Right renal cortex interstitium (tissue), 3 donors: ENCODE data around the gene ZDHHC12. TPM values are rescaled to one million over a fixed set of nuclear protein-coding genes. Genes with fewer than 3 reads are reported as not detected.
"Not testable (repeated sequence)": the region's sequence is repeated elsewhere in the genome, so short reads cannot be mapped to it uniquely, and the experiment has no call there.

ENCODE experiments used
- DNase-seq, 3 donors: peaks; one replicate each; pipeline ENCODE4 v3.0.0-alpha.2; 2013; ENCODE audit warnings: low read depth in 3 of 3, low spot score in 2 of 3
- polyA plus RNA-seq, 3 donors: library from polyadenylated mRNA; unstranded; fragments of 120-200 nt; gene quantifications; one replicate each; pipeline ENCODE4 v1.2.1, GENCODE V29; 2013; ENCODE audit not compliant: insufficient read length in 3 of 3

ZDHHC12 gene
- polyA plus RNA-seq, 3 donors = 14.4 to 19.5 (median 17.0) TPM

DNA sequence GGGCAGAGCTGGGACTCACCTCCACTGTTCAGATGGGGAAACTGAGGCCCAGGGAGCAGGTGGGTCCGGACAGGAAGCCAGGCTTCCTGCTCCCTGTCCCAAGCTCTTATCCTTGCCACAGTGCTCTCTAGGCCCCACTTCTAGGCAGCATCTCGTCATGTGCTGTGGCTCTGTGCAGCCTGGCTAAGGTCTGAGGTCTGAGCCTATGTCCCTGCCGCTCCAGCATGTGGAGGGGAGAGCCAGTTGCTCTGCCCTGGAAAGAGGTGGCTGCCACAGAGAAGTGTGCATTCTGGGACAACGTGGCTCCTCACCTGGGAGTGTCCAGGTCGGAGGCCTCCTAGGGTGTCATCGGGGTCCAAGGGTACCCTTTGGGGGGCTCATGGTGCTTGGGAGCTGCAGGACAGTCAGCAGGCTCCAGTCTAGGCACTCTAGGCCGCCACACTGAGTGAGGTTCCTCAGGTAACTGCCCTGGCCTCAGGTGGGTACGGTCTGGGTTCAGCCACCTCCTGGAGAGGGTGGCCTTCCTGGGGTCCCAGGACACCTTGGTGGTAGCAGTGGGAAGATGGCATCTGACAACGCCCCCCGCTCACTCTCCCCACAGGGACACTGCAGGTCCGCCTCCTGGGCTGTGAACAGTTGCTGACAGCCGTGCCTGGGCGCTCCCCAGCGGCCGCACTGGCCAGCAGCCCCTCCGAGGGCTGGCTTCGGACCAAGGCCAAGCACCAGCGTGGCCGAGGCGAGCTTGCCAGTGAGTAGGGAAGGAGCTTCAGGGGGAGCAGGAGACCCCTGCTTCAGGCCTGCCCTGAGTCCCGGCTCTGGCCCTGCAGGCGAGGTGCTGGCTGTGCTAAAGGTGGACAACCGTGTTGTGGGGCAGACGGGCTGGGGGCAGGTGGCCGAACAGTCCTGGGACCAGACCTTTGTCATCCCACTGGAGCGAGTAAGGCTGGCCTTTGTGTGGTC is 11.2 kb downstream of the ZDHHC12 start:
- no peak for DNase-seq

GRCh38 chr9:128707446-128707845 is 16.5 kb downstream of the ZDHHC12 start:
- no peak for DNase-seq

DNA sequence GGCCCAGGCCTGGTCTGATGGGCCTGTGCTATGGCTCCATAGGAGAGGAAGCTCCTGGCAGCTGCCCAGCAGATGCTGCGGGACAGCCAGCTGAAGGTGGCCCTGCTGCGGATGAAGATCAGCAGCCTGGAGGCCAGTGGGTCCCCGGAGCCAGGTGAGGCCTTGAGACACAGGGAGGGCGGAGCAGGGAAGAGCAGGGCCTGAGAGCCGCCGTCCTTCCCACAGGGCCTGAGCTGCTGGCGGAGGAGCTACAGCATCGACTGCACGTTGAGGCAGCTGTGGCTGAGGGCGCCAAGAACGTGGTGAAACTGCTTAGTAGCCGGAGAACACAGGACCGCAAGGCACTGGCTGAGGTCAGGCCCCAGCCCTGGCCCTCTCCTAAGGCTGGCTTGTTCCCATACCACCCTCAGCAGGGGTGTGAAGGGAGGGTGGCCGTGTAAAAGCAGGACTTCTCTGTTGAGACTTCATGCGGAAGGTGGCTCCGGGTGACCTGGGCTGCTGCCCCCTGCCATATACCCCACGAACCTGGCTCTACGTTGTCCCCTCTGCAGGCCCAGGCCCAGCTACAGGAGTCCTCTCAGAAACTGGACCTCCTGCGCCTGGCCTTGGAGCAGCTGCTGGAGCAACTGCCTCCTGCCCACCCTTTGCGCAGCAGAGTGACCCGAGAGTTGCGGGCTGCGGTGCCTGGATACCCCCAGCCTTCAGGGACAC is 17.1 kb downstream of the ZDHHC12 start:
- no peak for DNase-seq

GRCh38 chr9:128706045-128706444 is 17.9 kb downstream of the ZDHHC12 start:
- no peak for DNase-seq

GRCh38 chr9:128705051-128705965 is 18.6 kb downstream of the ZDHHC12 start:
- no peak for DNase-seq

GRCh38 chr9:128704356-128704670 is 19.6 kb downstream of the ZDHHC12 start:
- no peak for DNase-seq

- DNase-seq = no peak
Observed at GRCh38 chr9:128703616-128704355, 20.1 kb downstream of the ZDHHC12 start.

- DNase-seq = no peak
Observed at GRCh38 chr9:128702949-128703615, 20.8 kb downstream of the ZDHHC12 start.

DNA sequence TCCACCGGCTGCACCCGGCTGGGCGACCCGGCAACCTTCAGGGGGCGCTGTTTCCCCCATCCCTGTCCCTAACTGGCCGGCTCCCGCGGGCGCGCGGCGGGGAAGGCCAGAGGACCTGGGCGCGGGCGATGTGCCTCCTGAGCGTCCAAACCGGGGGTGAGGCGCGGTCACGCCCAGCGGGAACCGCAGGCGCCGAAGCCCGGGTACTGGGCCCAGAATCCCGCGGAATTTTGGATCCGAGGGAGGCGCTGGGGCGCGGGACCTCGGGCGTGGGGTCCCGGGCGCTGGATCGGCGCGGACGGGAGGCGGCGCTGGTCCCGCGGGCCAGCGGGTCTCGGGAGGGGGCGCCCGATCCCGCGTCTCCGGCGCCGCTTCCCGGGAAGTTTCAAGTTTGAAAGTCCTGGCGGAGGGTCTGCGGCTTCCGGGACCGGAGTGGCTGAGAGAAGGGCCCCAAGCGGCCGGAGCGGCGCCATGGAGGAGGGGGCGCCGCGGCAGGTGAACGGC is 21.4 kb downstream of the ZDHHC12 start, which contains the start of gene PKN3:
TSS of gene PKN3 (plus strand) at position 59 of the 504 bp plus-strand sequence. CDS start at position 472, 413 bp downstream.
- DNase-seq = peak in 1 of 3 donors; percentile 81

DNA sequence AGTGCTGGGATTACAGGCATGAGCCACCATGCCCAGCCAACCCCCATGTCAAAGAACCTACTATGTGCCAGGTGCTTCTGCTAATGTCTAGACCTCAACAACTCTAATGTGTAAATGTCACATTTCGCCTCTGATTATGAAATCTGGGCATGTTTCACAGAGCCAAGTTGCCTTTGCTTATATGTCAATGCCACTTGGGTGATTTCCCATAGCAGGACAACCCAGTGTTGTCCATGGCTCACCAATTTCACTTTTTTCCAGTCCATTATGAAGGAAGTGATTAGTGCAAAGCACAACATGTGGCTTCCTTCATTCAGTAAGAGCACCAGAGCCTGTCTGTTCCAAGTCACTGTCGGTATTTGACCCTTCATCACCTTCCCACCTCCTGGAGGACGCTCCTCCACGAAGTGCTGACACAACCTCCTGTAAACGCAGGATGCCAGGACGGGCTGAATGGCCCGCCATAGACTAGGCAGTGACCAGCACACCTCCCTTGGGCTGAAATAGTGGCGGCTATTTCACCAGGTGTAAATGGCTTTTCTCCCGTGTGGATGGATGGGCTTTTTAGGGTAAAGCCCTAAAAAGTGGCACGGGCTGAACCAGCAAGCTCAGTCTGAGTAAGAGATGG is 22.6 kb downstream of the ZDHHC12 start:
- no peak for DNase-seq

- not testable (repeated sequence) for DNase-seq
Observed at GRCh38 chr9:128699096-128699795, 24.7 kb downstream of the ZDHHC12 start.

DNA sequence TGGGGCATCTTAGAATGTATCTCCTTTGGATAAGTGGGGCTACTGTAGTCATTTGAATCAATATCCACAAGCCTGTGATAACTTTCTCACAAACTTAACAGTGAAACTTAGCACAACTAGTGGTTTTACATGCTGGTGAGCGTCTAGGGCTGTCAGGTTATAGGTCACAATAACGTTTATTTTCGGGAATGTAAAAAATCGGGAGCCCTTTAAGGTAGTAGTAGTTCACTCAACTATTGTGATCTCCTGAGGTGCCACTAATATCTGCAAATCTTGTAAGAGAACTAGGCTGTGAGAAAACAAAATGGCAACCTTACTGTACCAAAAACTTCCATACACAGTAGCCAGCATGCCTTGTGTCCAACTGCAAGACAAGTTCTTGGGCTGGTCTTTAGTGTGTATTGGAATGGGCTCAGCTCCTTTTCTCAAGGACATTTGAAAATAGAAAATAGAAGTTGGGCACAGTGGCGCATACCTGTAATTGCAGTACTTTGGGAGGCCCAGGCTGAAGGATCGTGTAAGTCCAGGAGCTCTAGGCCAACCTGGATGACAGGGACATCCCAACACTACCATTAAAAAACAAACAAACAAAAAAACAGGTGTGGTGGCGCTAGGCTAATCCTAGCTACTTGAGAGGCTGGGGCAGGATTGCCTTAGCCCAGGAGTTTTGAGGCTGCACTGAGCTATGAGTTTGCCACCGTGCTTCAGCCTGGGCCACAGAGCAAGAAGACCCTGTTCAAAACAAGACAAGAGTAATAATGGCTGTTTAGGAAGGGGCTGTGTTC is 26.8 kb downstream of the ZDHHC12 start:
- DNase-seq = no peak

DNA sequence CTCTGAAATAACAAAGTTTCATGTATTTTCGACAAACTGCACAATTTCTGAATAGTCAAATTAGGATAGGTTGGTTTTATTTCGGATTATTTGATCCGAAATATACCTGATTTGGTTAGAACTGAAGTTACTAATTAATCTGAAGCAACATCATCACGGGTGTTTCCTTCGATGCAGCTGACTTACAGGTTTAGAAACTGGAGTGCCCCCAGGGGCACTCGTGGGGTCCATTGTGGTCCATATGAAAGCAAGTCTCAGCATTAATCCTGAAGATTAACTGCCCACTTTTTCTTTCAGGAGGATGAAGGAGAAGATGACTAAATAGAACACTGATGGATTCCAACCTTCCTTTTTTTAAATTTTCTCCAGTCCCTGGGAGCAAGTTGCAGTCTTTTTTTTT is 29.6 kb downstream of the ZDHHC12 start:
- no peak for DNase-seq

- DNase-seq = not testable (repeated sequence)
Observed at GRCh38 chr9:128693738-128694137, 30.2 kb downstream of the ZDHHC12 start.

- no peak for DNase-seq
Observed at GRCh38 chr9:128690684-128691034, 33.3 kb downstream of the ZDHHC12 start.

DNA sequence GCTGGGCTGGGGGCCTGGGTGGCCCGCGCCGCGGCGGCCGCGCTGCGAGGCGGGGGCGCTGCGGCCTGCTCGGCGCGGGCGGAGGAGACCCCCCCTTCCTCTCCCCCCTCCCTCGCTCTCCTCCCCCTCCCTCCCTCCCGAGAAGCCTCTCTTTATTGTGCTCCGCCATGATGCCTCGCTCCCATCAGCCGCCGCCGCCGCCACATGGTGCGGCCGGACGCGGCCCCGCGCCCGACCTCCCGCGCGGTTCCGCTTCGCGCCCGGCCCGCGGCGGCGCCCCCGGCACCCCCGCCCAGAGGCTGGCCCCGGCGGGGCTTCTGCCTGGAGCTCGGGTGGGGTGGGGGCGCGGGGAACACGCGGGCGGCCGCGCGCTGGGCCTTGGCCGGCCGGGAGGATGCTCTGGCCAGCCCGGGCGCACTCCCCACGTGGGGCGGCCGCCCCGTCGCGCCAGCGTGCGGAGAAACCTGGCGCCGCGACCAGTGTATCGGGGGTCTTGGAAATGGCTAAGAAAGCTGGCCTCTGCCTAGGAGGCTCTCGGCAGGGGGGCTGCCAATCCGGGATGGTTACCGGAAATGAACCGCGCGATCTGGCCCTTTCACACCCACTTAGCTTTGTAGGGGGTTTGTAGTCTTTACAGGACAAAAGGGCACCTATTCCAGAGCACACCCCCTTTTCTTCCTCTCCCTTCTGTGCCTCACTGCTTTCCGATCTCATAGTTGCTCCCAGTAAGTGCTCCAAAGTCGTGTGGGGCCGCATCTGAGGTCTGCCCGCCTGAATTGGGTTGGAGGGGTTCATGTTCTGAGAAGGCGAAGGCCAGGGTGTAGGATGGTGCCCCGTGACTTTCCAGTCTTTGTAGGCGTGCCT is 33.9 kb downstream of the ZDHHC12 start:
- no peak for DNase-seq
